ENCODE data around the gene EYS. TPM values are rescaled to one million over a fixed set of nuclear protein-coding genes. Genes with fewer than 3 reads are reported as not detected.

EYS gene
- polyA plus RNA-seq, 1 of the 3 experiments (the other 2 are of a cell fraction), result 0.05 TPM

GRCh38 chr6:65708162-65708561 is 1.1 kb upstream of the EYS start:
- no peak overlapping the region for H3K4me2 ChIP-seq
- H2AFZ ChIP-seq (ENCODE audit: low read depth), result no peak overlapping the region
- no peak for DNase-seq
- no peaks in the 10 kb centered on the region for H3K36me3 ChIP-seq (replicated peaks in 1 of 2; ENCODE audit: control insufficient read depth in 1 of 2, insufficient read depth in 2 of 2, low read length in 1 of 2)
- H3K9me3 ChIP-seq, result no peaks in the 10 kb centered on the region
- ChIA-PET CTCF (no interaction called here), POLR2A (no interaction called here)
- H3K79me2 ChIP-seq (ENCODE audit: insufficient read depth), result no peaks in the 10 kb centered on the region
- WGBS (ENCODE audit: low lambda C conversion rate), result 83% methylated on average over 1 of the region's 1 CpG
- H3F3A ChIP-seq (replicated peaks; ENCODE audit: insufficient read depth), result no peaks in the 10 kb centered on the region
- no peaks in the 10 kb centered on the region; a peak in 1 of 4 replicates for H3K4me1 ChIP-seq (ENCODE audit: control insufficient read depth in 1 of 2, insufficient read depth in 2 of 2, low read depth in 1 of 2, low read length in 1 of 2)
- H4K20me1 ChIP-seq (ENCODE audit: insufficient read depth), result no peaks in the 10 kb centered on the region
- H3K9me2 ChIP-seq, result no peaks in the 10 kb centered on the region
- TF ChIP-seq POLR2AphosphoS5 (IDR thresholded peaks at IDR 0.05; ENCODE audit: low read depth, low read length) (no peak), NRF1 (IDR thresholded peaks at IDR 0.05; ENCODE audit: low read depth, low read length) (no peak), FOXJ3 (CRISPR knock-in tag; IDR thresholded peaks at IDR 0.05) (no peak), MXI1 (IDR thresholded peaks at IDR 0.05; ENCODE audit: low read depth, low read length) (no peak), ELF1 (IDR thresholded peaks at IDR 0.05) (no peak), ZBTB33 (IDR thresholded peaks at IDR 0.05; ENCODE audit: borderline replicate concordance, low read depth) (no peak), JUND (IDR thresholded peaks at IDR 0.05) (no peak), FOXM1 (IDR thresholded peaks at IDR 0.05; ENCODE audit: low read depth) (no peak), SMC3 (IDR thresholded peaks at IDR 0.05; ENCODE audit: low read depth, low read length) (no peak), GABPA (IDR thresholded peaks at IDR 0.05; ENCODE audit: low read depth) (no peak), RCOR1 (IDR thresholded peaks at IDR 0.05; ENCODE audit: low read length) (no peak), MAX (IDR thresholded peaks at IDR 0.05; ENCODE audit: low read depth) (no peak), NFIC (IDR thresholded peaks at IDR 0.05; ENCODE audit: borderline replicate concordance) (no peak), TCF12 (IDR thresholded peaks at IDR 0.05) (no peak), RFX5 (IDR thresholded peaks at IDR 0.05; ENCODE audit: low read length) (no peak), RAD21 (IDR thresholded peaks at IDR 0.05; ENCODE audit: low read length) (no peak), RXRA (IDR thresholded peaks at IDR 0.05; ENCODE audit: borderline replicate concordance, low read depth) (no peak)
- TF ChIP-seq, protein P1, sequence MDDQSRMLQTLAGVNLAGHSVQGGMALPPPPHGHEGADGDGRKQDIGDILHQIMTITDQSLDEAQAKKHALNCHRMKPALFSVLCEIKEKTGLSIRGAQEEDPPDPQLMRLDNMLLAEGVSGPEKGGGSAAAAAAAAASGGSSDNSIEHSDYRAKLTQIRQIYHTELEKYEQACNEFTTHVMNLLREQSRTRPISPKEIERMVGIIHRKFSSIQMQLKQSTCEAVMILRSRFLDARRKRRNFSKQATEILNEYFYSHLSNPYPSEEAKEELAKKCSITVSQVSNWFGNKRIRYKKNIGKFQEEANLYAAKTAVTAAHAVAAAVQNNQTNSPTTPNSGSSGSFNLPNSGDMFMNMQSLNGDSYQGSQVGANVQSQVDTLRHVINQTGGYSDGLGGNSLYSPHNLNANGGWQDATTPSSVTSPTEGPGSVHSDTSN (IDR thresholded peaks at IDR 0.05), result no peak
- TF ChIP-seq, protein P2, sequence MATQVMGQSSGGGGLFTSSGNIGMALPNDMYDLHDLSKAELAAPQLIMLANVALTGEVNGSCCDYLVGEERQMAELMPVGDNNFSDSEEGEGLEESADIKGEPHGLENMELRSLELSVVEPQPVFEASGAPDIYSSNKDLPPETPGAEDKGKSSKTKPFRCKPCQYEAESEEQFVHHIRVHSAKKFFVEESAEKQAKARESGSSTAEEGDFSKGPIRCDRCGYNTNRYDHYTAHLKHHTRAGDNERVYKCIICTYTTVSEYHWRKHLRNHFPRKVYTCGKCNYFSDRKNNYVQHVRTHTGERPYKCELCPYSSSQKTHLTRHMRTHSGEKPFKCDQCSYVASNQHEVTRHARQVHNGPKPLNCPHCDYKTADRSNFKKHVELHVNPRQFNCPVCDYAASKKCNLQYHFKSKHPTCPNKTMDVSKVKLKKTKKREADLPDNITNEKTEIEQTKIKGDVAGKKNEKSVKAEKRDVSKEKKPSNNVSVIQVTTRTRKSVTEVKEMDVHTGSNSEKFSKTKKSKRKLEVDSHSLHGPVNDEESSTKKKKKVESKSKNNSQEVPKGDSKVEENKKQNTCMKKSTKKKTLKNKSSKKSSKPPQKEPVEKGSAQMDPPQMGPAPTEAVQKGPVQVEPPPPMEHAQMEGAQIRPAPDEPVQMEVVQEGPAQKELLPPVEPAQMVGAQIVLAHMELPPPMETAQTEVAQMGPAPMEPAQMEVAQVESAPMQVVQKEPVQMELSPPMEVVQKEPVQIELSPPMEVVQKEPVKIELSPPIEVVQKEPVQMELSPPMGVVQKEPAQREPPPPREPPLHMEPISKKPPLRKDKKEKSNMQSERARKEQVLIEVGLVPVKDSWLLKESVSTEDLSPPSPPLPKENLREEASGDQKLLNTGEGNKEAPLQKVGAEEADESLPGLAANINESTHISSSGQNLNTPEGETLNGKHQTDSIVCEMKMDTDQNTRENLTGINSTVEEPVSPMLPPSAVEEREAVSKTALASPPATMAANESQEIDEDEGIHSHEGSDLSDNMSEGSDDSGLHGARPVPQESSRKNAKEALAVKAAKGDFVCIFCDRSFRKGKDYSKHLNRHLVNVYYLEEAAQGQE (IDR thresholded peaks at IDR 0.05; ENCODE audit: low read depth, low read length), result no peak
- H3K27ac ChIP-seq (ENCODE audit: low read depth in 2 of 2, low read length in 1 of 2), result no peak overlapping the region; a peak in 1 of 4 replicates
- H3K27me3 ChIP-seq (ENCODE audit: insufficient read depth), result no peaks in the 10 kb centered on the region
- H3K9ac ChIP-seq, result no peak overlapping the region
- H3K4me3 ChIP-seq (ENCODE audit: low read depth in 2 of 2, low read length in 1 of 2), result no peak overlapping the region

Data from SK-N-SH (cell line).